Muscle layer of colon (tissue), 2 donors: Measurements from ENCODE around the gene FNIP1.
"Not testable (repeated sequence)": the region's sequence is repeated elsewhere in the genome, so short reads cannot be mapped to it uniquely, and the experiment has no call there.

ENCODE experiments used
- H3K27ac ChIP-seq: one replicate; pipeline ENCODE4 v1.7.0; 2013; ENCODE audit warnings: low read depth, mild to moderate bottlenecking, low read length, moderate library complexity
- H3K27me3 ChIP-seq, 2 donors: one replicate each; pipeline ENCODE4 v1.7.0; 2013; ENCODE audit warnings: low read length in 2 of 2, mild to moderate bottlenecking in 2 of 2; ENCODE audit not compliant: insufficient read depth in 2 of 2, control insufficient read depth in 1 of 2
- H3K36me3 ChIP-seq: one replicate; pipeline ENCODE4 v1.7.0; 2013; ENCODE audit warnings: mild to moderate bottlenecking, low read length; ENCODE audit not compliant: insufficient read depth
- H3K4me1 ChIP-seq: one replicate; pipeline ENCODE4 v1.7.0; 2013; ENCODE audit warnings: mild to moderate bottlenecking, low read length; ENCODE audit not compliant: insufficient read depth
- H3K4me3 ChIP-seq, 2 donors: one replicate each; pipeline ENCODE4 v1.7.0; 2013; ENCODE audit warnings: low read length in 2 of 2, low read depth in 1 of 2, mild to moderate bottlenecking in 1 of 2, moderate library complexity in 1 of 2
- H3K9ac ChIP-seq: one replicate; pipeline ENCODE4 v1.7.0; 2013; ENCODE audit warnings: low read length
- H3K9me3 ChIP-seq: one replicate; pipeline ENCODE4 v1.7.0; 2013; ENCODE audit warnings: mild to moderate bottlenecking, low read length
- donor health status: abdominal sarcoma.
- donor health status: Adenocarcinoma of cecum.

The FNIP1 gene

GRCh38 chr5:131796793-131797693, at the start of gene FNIP1:
FNIP1 (minus strand) TSS chr5:131797017; CDS start chr5:131796921, 96 bp downstream.
- Histone ChIP-seq H3K27me3 (no peaks in the 10 kb centered on the region), H3K36me3 (no peaks in the 10 kb centered on the region), H3K27ac (peak within 1 kb of the TSS; percentile 99), H3K4me3 (peak within 1 kb of the TSS; percentile 89 to 93), H3K9me3 (no peaks in the 10 kb centered on the region), H3K4me1 (peaks cover 19% of the 10 kb centered on the region), H3K9ac (peak within 1 kb of the TSS; percentile 90)

GRCh38 chr5:131846536-131846935, 49.7 kb upstream of the FNIP1 start:
- Histone ChIP-seq H3K4me3 (no peak overlapping the region), H3K9ac (no peak overlapping the region), H3K27me3 (no peaks in the 10 kb centered on the region), H3K36me3 (no peaks in the 10 kb centered on the region), H3K4me1 (no peaks in the 10 kb centered on the region), H3K27ac (no peak overlapping the region), H3K9me3 (no peaks in the 10 kb centered on the region)

GRCh38 chr5:131845828-131846227, 49.0 kb upstream of the FNIP1 start:
- no peak overlapping the region for H3K4me3 ChIP-seq
- H3K27ac ChIP-seq = no peak overlapping the region
- H3K27me3 ChIP-seq = no peaks in the 10 kb centered on the region
- no peaks in the 10 kb centered on the region for H3K36me3 ChIP-seq
- no peak overlapping the region for H3K9ac ChIP-seq
- H3K4me1 ChIP-seq = no peaks in the 10 kb centered on the region
- H3K9me3 ChIP-seq = no peaks in the 10 kb centered on the region

- not testable (repeated sequence) for H3K36me3 ChIP-seq, H3K4me3 ChIP-seq, H3K27me3 ChIP-seq, H3K27ac ChIP-seq, H3K9ac ChIP-seq, H3K9me3 ChIP-seq, H3K4me1 ChIP-seq
Observed at GRCh38 chr5:131842971-131843370, 46.2 kb upstream of the FNIP1 start.

- not testable (repeated sequence) for H3K27ac ChIP-seq, H3K4me1 ChIP-seq, H3K36me3 ChIP-seq, H3K9me3 ChIP-seq, H3K9ac ChIP-seq, H3K27me3 ChIP-seq, H3K4me3 ChIP-seq
Observed at GRCh38 chr5:131832702-131833101, 35.9 kb upstream of the FNIP1 start.

GRCh38 chr5:131825404-131826013, 28.7 kb upstream of the FNIP1 start:
- no peak overlapping the region for H3K4me3 ChIP-seq
- no peak overlapping the region for H3K27ac ChIP-seq
- no peaks in the 10 kb centered on the region for H3K36me3 ChIP-seq
- H3K4me1 ChIP-seq = no peaks in the 10 kb centered on the region
- no peak overlapping the region for H3K9ac ChIP-seq
- no peaks in the 10 kb centered on the region for H3K9me3 ChIP-seq
- H3K27me3 ChIP-seq = no peaks in the 10 kb centered on the region

- Histone ChIP-seq H3K27me3 (no peaks in the 10 kb centered on the region), H3K4me3 (no peak overlapping the region), H3K27ac (no peak overlapping the region), H3K9ac (no peak overlapping the region), H3K9me3 (no peaks in the 10 kb centered on the region), H3K4me1 (no peaks in the 10 kb centered on the region), H3K36me3 (no peaks in the 10 kb centered on the region)
Observed at GRCh38 chr5:131824631-131825030, 27.8 kb upstream of the FNIP1 start.

GRCh38 chr5:131821221-131821620, 24.4 kb upstream of the FNIP1 start:
- no peaks in the 10 kb centered on the region for H3K36me3 ChIP-seq
- H3K9ac ChIP-seq = no peak overlapping the region
- no peaks in the 10 kb centered on the region for H3K4me1 ChIP-seq
- H3K4me3 ChIP-seq = no peak overlapping the region
- H3K9me3 ChIP-seq = no peaks in the 10 kb centered on the region
- no peaks in the 10 kb centered on the region for H3K27me3 ChIP-seq
- H3K27ac ChIP-seq = no peak overlapping the region

GRCh38 chr5:131818001-131818724, 21.3 kb upstream of the FNIP1 start:
- Histone ChIP-seq H3K27me3 (no peaks in the 10 kb centered on the region), H3K4me1 (no peaks in the 10 kb centered on the region), H3K9ac (no peak overlapping the region), H3K36me3 (no peaks in the 10 kb centered on the region), H3K4me3 (no peak overlapping the region), H3K27ac (no peak overlapping the region), H3K9me3 (no peaks in the 10 kb centered on the region)

- no peaks in the 10 kb centered on the region for H3K9me3 ChIP-seq
- H3K9ac ChIP-seq = no peak overlapping the region
- H3K27ac ChIP-seq = no peak overlapping the region
- H3K36me3 ChIP-seq = no peaks in the 10 kb centered on the region
- H3K27me3 ChIP-seq = no peaks in the 10 kb centered on the region
- peaks cover 5% of the 10 kb centered on the region for H3K4me1 ChIP-seq
- no peak overlapping the region for H3K4me3 ChIP-seq
Observed at GRCh38 chr5:131814990-131815389, 18.2 kb upstream of the FNIP1 start.

- Histone ChIP-seq H3K4me3 (no peak overlapping the region), H3K9me3 (no peaks in the 10 kb centered on the region), H3K9ac (no peak overlapping the region), H3K4me1 (peaks cover 5% of the 10 kb centered on the region), H3K27ac (no peak overlapping the region), H3K36me3 (no peaks in the 10 kb centered on the region), H3K27me3 (no peaks in the 10 kb centered on the region)
Observed at GRCh38 chr5:131812371-131813160, 15.7 kb upstream of the FNIP1 start.
